ENCODE data around the gene TNFRSF11A. TPM values are rescaled to one million over a fixed set of nuclear protein-coding genes. Genes with fewer than 3 reads are reported as not detected.

Gene TNFRSF11A
- total and polyA plus RNA-seq, 10 donors = 0.29 to 11.8 (median 4.2) TPM

DNA sequence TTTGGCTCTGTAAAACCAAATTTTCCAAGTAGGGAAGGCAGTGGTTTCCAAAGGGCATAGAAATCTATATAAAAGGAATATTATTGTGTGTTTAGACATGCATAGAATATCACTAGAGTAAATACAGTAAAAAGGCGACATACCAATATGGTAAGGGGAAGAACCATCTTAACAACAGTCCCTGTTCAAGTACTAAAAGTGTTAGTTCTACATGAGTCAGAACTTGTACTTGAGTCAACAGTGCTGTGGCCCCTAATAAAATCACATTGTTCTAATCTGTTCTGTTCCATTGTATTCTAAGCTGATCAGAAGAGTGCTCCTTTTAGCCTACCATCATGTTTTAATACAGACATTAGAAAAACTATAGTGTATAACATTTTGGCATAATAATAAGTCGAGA is 36.1 kb upstream of the TNFRSF11A start:
- peaks cover 0 to 26% (median 12%) of the 10 kb centered on the region in 6 donors for H3K4me1 ChIP-seq
- H3K9me3 ChIP-seq = no peaks in the 10 kb centered on the region
- peaks cover 0 to 95% (median 33%) of the 10 kb centered on the region in 6 donors for H3K36me3 ChIP-seq
- no peak for DNase-seq
- intact Hi-C loops (cut with DNase I; ENCODE audit: low total_unique reads) = no loop called here
- 82 to 85% (median 84%) methylated on average over 2 of the region's 2 CpGs for WGBS, 5 donors
- H3K4me3 ChIP-seq = no peak overlapping the region
- H3K27ac ChIP-seq = no peak overlapping the region
- TF ChIP-seq, protein P1, sequence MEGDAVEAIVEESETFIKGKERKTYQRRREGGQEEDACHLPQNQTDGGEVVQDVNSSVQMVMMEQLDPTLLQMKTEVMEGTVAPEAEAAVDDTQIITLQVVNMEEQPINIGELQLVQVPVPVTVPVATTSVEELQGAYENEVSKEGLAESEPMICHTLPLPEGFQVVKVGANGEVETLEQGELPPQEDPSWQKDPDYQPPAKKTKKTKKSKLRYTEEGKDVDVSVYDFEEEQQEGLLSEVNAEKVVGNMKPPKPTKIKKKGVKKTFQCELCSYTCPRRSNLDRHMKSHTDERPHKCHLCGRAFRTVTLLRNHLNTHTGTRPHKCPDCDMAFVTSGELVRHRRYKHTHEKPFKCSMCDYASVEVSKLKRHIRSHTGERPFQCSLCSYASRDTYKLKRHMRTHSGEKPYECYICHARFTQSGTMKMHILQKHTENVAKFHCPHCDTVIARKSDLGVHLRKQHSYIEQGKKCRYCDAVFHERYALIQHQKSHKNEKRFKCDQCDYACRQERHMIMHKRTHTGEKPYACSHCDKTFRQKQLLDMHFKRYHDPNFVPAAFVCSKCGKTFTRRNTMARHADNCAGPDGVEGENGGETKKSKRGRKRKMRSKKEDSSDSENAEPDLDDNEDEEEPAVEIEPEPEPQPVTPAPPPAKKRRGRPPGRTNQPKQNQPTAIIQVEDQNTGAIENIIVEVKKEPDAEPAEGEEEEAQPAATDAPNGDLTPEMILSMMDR (IDR thresholded peaks at IDR 0.05 in 8 of 11, conservative IDR thresholded peaks at IDR 0.05 in 3 of 11) = no peak
- TF ChIP-seq POLR2A (IDR thresholded peaks at IDR 0.05) (no peak), POLR2AphosphoS5 (IDR thresholded peaks at IDR 0.05) (no peak)
- H3K27me3 ChIP-seq (replicated peaks in 1 of 7) = no peaks in the 10 kb centered on the region

DNA sequence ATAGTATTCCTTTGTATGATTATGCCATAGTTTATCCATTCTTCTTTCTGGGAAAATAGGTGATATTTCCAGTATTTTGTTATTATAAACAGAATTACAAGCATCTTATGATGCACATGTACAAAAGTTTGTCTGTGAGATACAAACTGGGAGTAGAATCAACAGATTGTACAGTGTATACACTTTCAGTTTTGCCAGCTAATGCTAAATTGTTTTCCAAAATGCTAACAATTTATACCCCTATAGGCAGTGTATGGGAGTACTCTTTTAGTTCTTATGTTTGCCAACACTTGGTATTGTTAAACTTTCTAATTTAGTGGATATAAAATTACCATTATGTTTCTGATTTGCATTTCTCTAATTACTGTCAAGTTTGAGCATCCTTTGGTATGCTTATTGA is 31.0 kb upstream of the TNFRSF11A start:
- Histone ChIP-seq H3K36me3 (peaks cover 0 to 83% (median 29%) of the 10 kb centered on the region in 6 donors), H3K27ac (no peak overlapping the region), H3K4me3 (no peak overlapping the region), H3K9me3 (no peaks in the 10 kb centered on the region), H3K27me3 (replicated peaks in 1 of 7) (no peaks in the 10 kb centered on the region), H3K4me1 (peaks cover 0 to 15% (median 2%) of the 10 kb centered on the region in 6 donors)
- no peak for TF ChIP-seq POLR2A (IDR thresholded peaks at IDR 0.05)
- TF ChIP-seq, protein P1 (IDR thresholded peaks at IDR 0.05 in 8 of 11, conservative IDR thresholded peaks at IDR 0.05 in 3 of 11) = no peak
- no peak for TF ChIP-seq POLR2AphosphoS5 (IDR thresholded peaks at IDR 0.05)
- intact Hi-C loops (cut with DNase I; ENCODE audit: low total_unique reads) = no loop called here
- no peak for DNase-seq

DNA sequence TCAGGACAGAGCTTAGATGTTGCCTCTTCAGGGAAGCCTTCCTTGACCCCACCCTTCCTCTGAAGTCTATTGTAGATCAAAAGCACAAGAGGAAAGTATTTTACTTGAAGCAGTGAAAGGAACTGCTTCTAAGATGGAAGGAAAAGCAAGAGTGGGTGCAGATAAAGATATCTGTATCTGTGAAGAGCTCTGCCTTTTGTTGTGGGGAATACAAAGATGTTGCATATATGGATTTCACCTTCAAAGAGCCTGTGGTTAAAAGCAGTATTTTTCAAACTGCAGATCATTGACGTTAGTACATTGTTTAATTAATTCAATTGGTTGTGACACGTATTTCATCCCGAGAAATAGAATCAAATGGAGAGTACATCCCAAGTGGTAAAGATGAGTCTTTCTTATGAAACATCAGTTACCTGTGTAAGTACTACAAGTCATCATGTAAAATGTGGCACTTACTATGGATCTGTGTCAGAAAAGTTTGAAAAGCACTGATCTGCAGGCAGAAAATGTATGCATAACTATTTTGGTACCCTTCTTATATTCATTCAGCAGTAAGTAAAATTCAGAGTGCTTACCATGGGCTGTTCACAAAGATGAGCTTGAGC is 24.6 kb upstream of the TNFRSF11A start:
- no peak for DNase-seq
- H3K27ac ChIP-seq = no peak overlapping the region
- peaks cover 3 to 85% (median 43%) of the 10 kb centered on the region in 6 donors for H3K36me3 ChIP-seq
- WGBS, 5 donors = 77 to 94% (median 92%) methylated on average over 3 of the region's 3 CpGs
- intact Hi-C loops (cut with DNase I; ENCODE audit: low total_unique reads) = no loop called here
- H3K27me3 ChIP-seq (replicated peaks in 1 of 7) = no peaks in the 10 kb centered on the region
- TF ChIP-seq POLR2A (IDR thresholded peaks at IDR 0.05) (no peak), POLR2AphosphoS5 (IDR thresholded peaks at IDR 0.05) (no peak)
- TF ChIP-seq, protein P1 (IDR thresholded peaks at IDR 0.05 in 8 of 11, conservative IDR thresholded peaks at IDR 0.05 in 3 of 11) = no peak
- peaks cover 0 to 6% (median 0%) of the 10 kb centered on the region in 6 donors for H3K4me1 ChIP-seq
- no peak overlapping the region for H3K4me3 ChIP-seq
- no peaks in the 10 kb centered on the region for H3K9me3 ChIP-seq

DNA sequence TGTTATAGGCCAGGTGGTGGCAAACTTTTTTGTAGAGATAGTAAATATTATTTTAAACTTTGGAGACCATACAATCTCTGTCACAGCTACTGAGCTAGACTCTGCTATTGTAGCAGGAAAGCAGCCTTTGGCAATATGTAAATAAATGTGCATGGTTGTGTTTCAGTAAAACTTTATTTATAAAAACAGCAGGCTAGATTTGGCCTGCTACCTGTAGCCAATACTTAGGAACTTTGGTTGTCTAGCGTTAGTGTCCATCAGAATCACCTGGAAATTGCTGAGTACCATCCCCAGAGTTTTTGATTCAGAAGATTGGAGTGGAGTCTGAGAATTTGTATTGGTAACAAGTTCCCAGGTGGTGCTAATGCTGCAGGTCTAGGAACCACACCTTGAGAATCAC is 23.8 kb upstream of the TNFRSF11A start:
- intact Hi-C loops (cut with DNase I; ENCODE audit: low total_unique reads) = no loop called here
- TF ChIP-seq POLR2A (IDR thresholded peaks at IDR 0.05) = no peak
- TF ChIP-seq, protein P1 (IDR thresholded peaks at IDR 0.05 in 8 of 11, conservative IDR thresholded peaks at IDR 0.05 in 3 of 11) = no peak
- no peak for TF ChIP-seq POLR2AphosphoS5 (IDR thresholded peaks at IDR 0.05)
- H3K27ac ChIP-seq = no peak overlapping the region
- no peaks in the 10 kb centered on the region for H3K9me3 ChIP-seq
- peaks cover 3 to 90% (median 43%) of the 10 kb centered on the region in 6 donors for H3K36me3 ChIP-seq
- 93 to 100% (median 98%) methylated on average over 1 of the region's 1 CpG for WGBS, 5 donors
- no peak for DNase-seq
- peaks cover 0 to 6% (median 0%) of the 10 kb centered on the region in 6 donors for H3K4me1 ChIP-seq
- H3K4me3 ChIP-seq = no peak overlapping the region
- no peaks in the 10 kb centered on the region for H3K27me3 ChIP-seq (replicated peaks in 1 of 7)

Data from spleen (tissue), 11 donors.